SK-N-SH treated with all-trans-retinoic acid at 6 μM for 48 hours (cell line): ENCODE data around the gene ZFP36.

ENCODE experiments used
- ATAC-seq: fragments of 200-7000 bp; cut with Tn5 transposase; 3 replicates; pipeline ENCODE4 v1.9.1; 2020; ENCODE audit warnings: mild to moderate bottlenecking, moderate library complexity
- ARNTL ChIP-seq: fragments of 450-650 bp; formaldehyde crosslinking; IDR thresholded peaks from 2 replicates; pipeline ENCODE4 v1.5.0; 2020; ENCODE audit warnings: low read depth, mild to moderate bottlenecking, moderate library complexity, borderline replicate concordance
- CREB5 ChIP-seq: fragments of 250-450 bp; sonication (Bioruptor Pico); IDR thresholded peaks from 2 replicates; pipeline ENCODE4 v1.5.1; 2020; ENCODE audit warnings: low read depth, mild to moderate bottlenecking, moderate library complexity
- CSDC2 ChIP-seq: fragments of 250-450 bp; sonication (Bioruptor Pico); IDR thresholded peaks from 2 replicates; pipeline ENCODE4 v1.5.0; 2020; ENCODE audit warnings: mild to moderate bottlenecking, moderate library complexity
- CSRNP3 ChIP-seq: fragments of 250-450 bp; sonication (Bioruptor Pico); IDR thresholded peaks from 2 replicates; pipeline ENCODE4 v1.5.1; 2021; ENCODE audit warnings: mild to moderate bottlenecking, moderate library complexity
- ISL1 ChIP-seq: fragments of 250-450 bp; sonication (Bioruptor Pico); IDR thresholded peaks from 2 replicates; pipeline ENCODE4 v2.1.2; 2022; ENCODE audit warnings: mild to moderate bottlenecking, moderate library complexity
- OSR1 ChIP-seq: fragments of 250-450 bp; sonication (Bioruptor Pico); IDR thresholded peaks from 2 replicates; pipeline ENCODE4 v1.8.0; 2022; ENCODE audit warnings: moderate library complexity, mild to moderate bottlenecking, inconsistent platforms
- PATZ1 ChIP-seq: fragments of 250-450 bp; sonication (Bioruptor Pico); IDR thresholded peaks from 2 replicates; pipeline ENCODE4 v1.8.0; 2020; ENCODE audit warnings: mild to moderate bottlenecking, moderate library complexity, borderline replicate concordance
- POU6F1 ChIP-seq: fragments of 250-450 bp; sonication (Bioruptor Pico); IDR thresholded peaks from 2 replicates; pipeline ENCODE4 v1.8.0; 2021; ENCODE audit warnings: low read depth, mild to moderate bottlenecking, moderate library complexity, borderline replicate concordance
- PPARA ChIP-seq: fragments of 250-450 bp; sonication (Bioruptor Pico); IDR thresholded peaks from 2 replicates; pipeline ENCODE4 v1.5.0; 2020; ENCODE audit warnings: mild to moderate bottlenecking, borderline replicate concordance
- RARB ChIP-seq: fragments of 250-450 bp; sonication (Bioruptor Pico); IDR thresholded peaks from 2 replicates; pipeline ENCODE4 v1.8.0; 2021; ENCODE audit warnings: mild to moderate bottlenecking, moderate library complexity
- SNAI2 ChIP-seq: fragments of 250-450 bp; sonication (Bioruptor Pico); IDR thresholded peaks from 2 replicates; pipeline ENCODE4 v1.5.0; 2020; ENCODE audit warnings: mild to moderate bottlenecking, moderate library complexity
- TCF4 ChIP-seq: fragments of 250-450 bp; sonication (Bioruptor Pico); IDR thresholded peaks from 2 replicates; pipeline ENCODE4 v1.8.0; 2021; ENCODE audit warnings: mild to moderate bottlenecking, moderate library complexity, borderline replicate concordance
- TOX ChIP-seq: fragments of 250-450 bp; sonication (Bioruptor Pico); IDR thresholded peaks from 2 replicates; pipeline ENCODE4 v1.8.0; 2021; ENCODE audit warnings: mild to moderate bottlenecking, moderate library complexity, borderline replicate concordance
- TSHZ2 ChIP-seq: fragments of 250-450 bp; sonication (Bioruptor Pico); IDR thresholded peaks from 2 replicates; pipeline ENCODE4 v1.5.0; 2020; ENCODE audit warnings: mild to moderate bottlenecking, moderate library complexity
- ZC3H10 ChIP-seq: fragments of 250-450 bp; sonication (Bioruptor Pico); IDR thresholded peaks from 2 replicates; pipeline ENCODE4 v1.5.1; 2021; ENCODE audit warnings: mild to moderate bottlenecking, moderate library complexity
- ZFP3 ChIP-seq: fragments of 250-450 bp; sonication (Bioruptor Pico); IDR thresholded peaks from 2 replicates; pipeline ENCODE4 v1.5.0; 2020; ENCODE audit warnings: mild to moderate bottlenecking, moderate library complexity
- ZFP30 ChIP-seq: fragments of 450-650 bp; formaldehyde crosslinking; IDR thresholded peaks from 2 replicates; pipeline ENCODE4 v1.5.0; 2022; ENCODE audit warnings: mild to moderate bottlenecking, moderate library complexity
- ZNF565 ChIP-seq: fragments of 450-650 bp; formaldehyde crosslinking; conservative IDR thresholded peaks from 2 replicates; pipeline ENCODE4 v1.5.0; 2020; ENCODE audit warnings: low read depth, mild to moderate bottlenecking, moderate library complexity
- ZNF70 ChIP-seq: fragments of 450-650 bp; formaldehyde crosslinking; IDR thresholded peaks from 2 replicates; pipeline ENCODE4 v1.5.0; 2020; ENCODE audit warnings: mild to moderate bottlenecking, moderate library complexity
- ZNF8 ChIP-seq: fragments of 450-650 bp; formaldehyde crosslinking; IDR thresholded peaks from 2 replicates; pipeline ENCODE4 v1.5.0; 2020; ENCODE audit warnings: mild to moderate bottlenecking, moderate library complexity

The ZFP36 gene

GRCh38 chr19:39405261-39405957, 1.2 kb upstream of the ZFP36 start:
- no peak for ATAC-seq
- TF ChIP-seq OSR1 (no peak), TOX (CRISPR knock-in tag) (no peak), TCF4 (no peak), ZNF70 (CRISPR knock-in tag) (no peak), ZFP30 (no peak), ZNF565 (CRISPR knock-in tag) (no peak), POU6F1 (CRISPR knock-in tag) (no peak), CSDC2 (no peak), RARB (CRISPR knock-in tag) (no peak), ZNF8 (CRISPR knock-in tag) (no peak), CSRNP3 (CRISPR knock-in tag) (no peak), ZFP3 (no peak), ZC3H10 (CRISPR knock-in tag) (no peak)

GRCh38 chr19:39405958-39406655, 540 bp upstream of the ZFP36 start:
- no peak for TF ChIP-seq ZFP3
- no peak for TF ChIP-seq ISL1
- TF ChIP-seq TSHZ2 (CRISPR knock-in tag) = no peak
- TF ChIP-seq PATZ1 (CRISPR knock-in tag) = no peak
- TF ChIP-seq TOX (CRISPR knock-in tag) = no peak
- no peak for TF ChIP-seq ARNTL
- TF ChIP-seq CSRNP3 (CRISPR knock-in tag) = no peak
- TF ChIP-seq RARB (CRISPR knock-in tag) = no peak
- TF ChIP-seq SNAI2 (CRISPR knock-in tag) = no peak
- TF ChIP-seq CREB5 = no peak
- no peak for TF ChIP-seq OSR1
- no peak for TF ChIP-seq PPARA (CRISPR knock-in tag)
- TF ChIP-seq POU6F1 (CRISPR knock-in tag) = no peak
- no peak for ATAC-seq
